DOHH2 (cell line): Measurements from ENCODE around the gene NEURL1B.
"Not testable (repeated sequence)": the region's sequence is repeated elsewhere in the genome, so short reads cannot be mapped to it uniquely, and the experiment has no call there.

Experiments
- H3F3A ChIP-seq: fragments of 200-600 bp; sonication (generic), shearing (Covaris generic); 2 replicates; pipeline ENCODE4 v1.6.0; 2016; ENCODE audit warnings: antibody characterized with exemption, mild to moderate bottlenecking; ENCODE audit not compliant: control insufficient read depth, insufficient read depth
- H3K27ac ChIP-seq: fragments of 200-600 bp; sonication (generic); 2 replicates; pipeline ENCODE4 v1.5.1; 2014; ENCODE audit warnings: low read depth, mild to moderate bottlenecking, low read length, moderate library complexity
- H3K27me3 ChIP-seq: fragments of 200-600 bp; sonication (generic); 2 replicates; pipeline ENCODE4 v1.6.1; 2014; ENCODE audit warnings: mild to moderate bottlenecking, low read length, mixed read lengths; ENCODE audit not compliant: control insufficient read depth
- H3K36me3 ChIP-seq: fragments of 200-600 bp; sonication (generic); 2 replicates; pipeline ENCODE4 v1.6.1; 2014; ENCODE audit warnings: mild to moderate bottlenecking, low read length, moderate library complexity, mixed read lengths; ENCODE audit not compliant: control insufficient read depth
- H3K4me1 ChIP-seq: fragments of 200-600 bp; sonication (generic); 2 replicates; pipeline ENCODE4 v1.6.1; 2014; ENCODE audit warnings: mild to moderate bottlenecking, low read length, mixed read lengths; ENCODE audit not compliant: control insufficient read depth
- H3K4me2 ChIP-seq: fragments of 200-600 bp; sonication (generic); 2 replicates; pipeline ENCODE4 v1.6.0; 2014; ENCODE audit warnings: mild to moderate bottlenecking, low read length, moderate library complexity
- H3K4me3 ChIP-seq: fragments of 200-600 bp; sonication (generic); 2 replicates; pipeline ENCODE4 v1.5.1; 2014; ENCODE audit warnings: mild to moderate bottlenecking, low read length, mixed read lengths
- H3K79me2 ChIP-seq: fragments of 200-600 bp; sonication (generic); 2 replicates; pipeline ENCODE4 v1.6.1; 2014; ENCODE audit warnings: mild to moderate bottlenecking, low read length, mixed read lengths; ENCODE audit not compliant: control insufficient read depth
- H3K9me2 ChIP-seq: fragments of 200-600 bp; sonication (generic); replicated peaks from 2 replicates; pipeline ENCODE4 v1.6.1; 2014; ENCODE audit warnings: mild to moderate bottlenecking, low read length, mixed read lengths; ENCODE audit not compliant: control insufficient read depth
- H3K9me3 ChIP-seq: fragments of 200-600 bp; sonication (generic); 2 replicates; pipeline ENCODE4 v1.6.1; 2014; ENCODE audit warnings: antibody characterized with exemption, low read length, mixed read lengths; ENCODE audit not compliant: control insufficient read depth, insufficient read depth
- H4K20me1 ChIP-seq: fragments of 200-600 bp; sonication (generic); 2 replicates; pipeline ENCODE4 v1.6.0; 2014; ENCODE audit warnings: low read depth, mild to moderate bottlenecking, antibody characterized with exemption, low read length, moderate library complexity; ENCODE audit not compliant: control insufficient read depth, insufficient read depth
- CTCF ChIP-seq: fragments of 200-600 bp; sonication (generic); IDR thresholded peaks from one replicate; pipeline ENCODE4 v1.5.1; 2014; ENCODE audit warnings: antibody characterized with exemption, mild to moderate bottlenecking, low read depth, low read length; ENCODE audit not compliant: poor library complexity, severe bottlenecking
- EZH2phosphoT487 ChIP-seq: fragments of 200-600 bp; sonication (generic); IDR thresholded peaks from 2 replicates; pipeline ENCODE4 v1.6.1; 2017; ENCODE audit warnings: borderline replicate concordance, mild to moderate bottlenecking, antibody characterized with exemption, low read length, moderate library complexity, mixed read lengths

Gene NEURL1B

GRCh38 chr5:172676914-172677475 is 35.9 kb downstream of the NEURL1B start:
- no peaks in the 10 kb centered on the region for H4K20me1 ChIP-seq

DNA sequence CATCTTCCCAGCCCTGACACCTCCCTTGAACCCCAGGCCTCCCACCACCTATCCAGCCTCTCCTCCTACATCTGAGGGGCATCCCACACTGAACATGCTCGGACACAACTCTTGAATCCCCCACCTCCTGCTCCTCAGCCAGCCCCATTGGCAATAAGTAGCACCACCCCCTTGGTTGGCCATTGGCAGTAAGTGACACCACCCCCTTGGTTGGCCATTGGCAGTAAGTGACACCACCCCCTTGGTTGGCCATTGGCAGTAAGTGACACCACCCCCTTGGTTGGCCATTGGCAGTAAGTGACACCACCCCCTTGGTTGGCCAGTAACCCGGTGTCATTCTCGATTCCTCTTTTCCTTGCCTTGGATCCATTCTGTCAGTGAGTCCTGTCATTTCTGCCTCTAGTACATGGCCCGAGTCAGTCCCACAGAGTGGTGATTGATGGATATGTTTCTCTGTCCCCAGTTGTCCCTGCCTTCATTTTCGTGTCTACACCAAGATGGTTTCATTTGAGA is 37.4 kb downstream of the NEURL1B start:
- not testable (repeated sequence) for H3K27me3 ChIP-seq, H3K4me1 ChIP-seq, H4K20me1 ChIP-seq, H3K9me2 ChIP-seq, H3K9me3 ChIP-seq, H3K27ac ChIP-seq, H3K4me3 ChIP-seq, H3K4me2 ChIP-seq, H3F3A ChIP-seq, H3K79me2 ChIP-seq, H3K36me3 ChIP-seq

More at GRCh38 chr5:172676914-172677475, 35.9 kb downstream of the NEURL1B start:
- Histone ChIP-seq H3K79me2 (no peaks in the 10 kb centered on the region), H3K27ac (no peak overlapping the region), H3F3A (no peaks in the 10 kb centered on the region), H3K9me3 (no peaks in the 10 kb centered on the region), H3K4me1 (peaks cover 6% of the 10 kb centered on the region), H3K9me2 (no peaks in the 10 kb centered on the region), H3K4me3 (no peak overlapping the region), H3K27me3 (0 out of 2 replicates have a peak, but pooled peaks cover 5% of the 10 kb centered on the region), H3K36me3 (no peaks in the 10 kb centered on the region), H3K4me2 (no peak overlapping the region)
- no peak for TF ChIP-seq EZH2phosphoT487
- TF ChIP-seq CTCF: no peak

DNA sequence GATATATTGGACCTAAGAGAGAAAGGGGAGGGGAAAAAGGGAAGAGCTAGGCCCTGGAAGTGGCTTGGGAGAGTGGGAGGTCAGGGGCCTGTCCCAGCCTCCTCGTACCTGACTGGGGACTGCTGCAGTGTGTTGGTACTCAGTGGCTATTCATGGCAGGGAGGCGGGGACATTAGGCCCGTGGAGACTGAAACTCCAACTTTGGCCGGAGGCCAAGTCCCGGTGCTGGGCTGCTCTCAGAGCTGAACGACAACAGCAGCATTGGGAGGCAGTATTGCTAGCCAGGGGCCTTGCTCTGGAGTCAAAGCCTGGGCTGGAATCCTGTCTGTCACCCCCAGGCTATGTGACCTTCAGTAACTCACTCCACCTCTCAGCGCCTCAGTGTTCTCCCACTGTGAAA is 37.8 kb downstream of the NEURL1B start:
- Histone ChIP-seq H3K4me3 (no peak overlapping the region), H3K27ac (no peak overlapping the region), H3K9me2 (no peaks in the 10 kb centered on the region), H3K9me3 (no peaks in the 10 kb centered on the region), H3K4me1 (peaks cover 6% of the 10 kb centered on the region), H3K27me3 (no peaks in the 10 kb centered on the region), H4K20me1 (no peaks in the 10 kb centered on the region), H3K36me3 (no peaks in the 10 kb centered on the region), H3F3A (no peaks in the 10 kb centered on the region), H3K79me2 (no peaks in the 10 kb centered on the region), H3K4me2 (no peak overlapping the region)
- no peak for TF ChIP-seq EZH2phosphoT487
- TF ChIP-seq CTCF: no peak

GRCh38 chr5:172679628-172680212 is 38.7 kb downstream of the NEURL1B start:
- Histone ChIP-seq H3K27me3 (no peaks in the 10 kb centered on the region), H3K4me2 (no peak overlapping the region), H3K4me1 (peaks cover 6% of the 10 kb centered on the region), H3K27ac (no peak overlapping the region), H3K9me2 (no peaks in the 10 kb centered on the region), H3K36me3 (no peaks in the 10 kb centered on the region), H3F3A (no peaks in the 10 kb centered on the region), H3K4me3 (no peak overlapping the region), H4K20me1 (no peaks in the 10 kb centered on the region), H3K79me2 (no peaks in the 10 kb centered on the region), H3K9me3 (no peaks in the 10 kb centered on the region)
- TF ChIP-seq CTCF: no peak
- no peak for TF ChIP-seq EZH2phosphoT487
